Skeletal muscle satellite cell (primary cell): ENCODE results near the gene PSMD3.
A peak's percentile ranks its signal among the peaks of the same experiment; 100 is the strongest.
"Not testable (repeated sequence)": the region's sequence is repeated elsewhere in the genome, so short reads cannot be mapped to it uniquely, and the experiment has no call there.

Experiments
- H3K27me3 ChIP-seq: 2 replicates; pipeline ENCODE4 v1.7.0; 2013; ENCODE audit warnings: low read length; ENCODE audit not compliant: control insufficient read depth, insufficient read depth
- H3K36me3 ChIP-seq: 2 replicates; pipeline ENCODE4 v1.7.0; 2013; ENCODE audit warnings: mild to moderate bottlenecking, control low read depth, low read length; ENCODE audit not compliant: insufficient read depth
- H3K4me1 ChIP-seq: 2 replicates; pipeline ENCODE4 v1.7.0; 2013; ENCODE audit warnings: low read length; ENCODE audit not compliant: control insufficient read depth, insufficient read depth
- H3K4me2 ChIP-seq: 2 replicates; pipeline ENCODE4 v1.7.0; 2013; ENCODE audit warnings: mild to moderate bottlenecking, low read length
- H3K4me3 ChIP-seq: 2 replicates; pipeline ENCODE4 v1.7.0; 2013; ENCODE audit warnings: low read length
- H3K9ac ChIP-seq: 2 replicates; pipeline ENCODE4 v1.7.0; 2013; ENCODE audit warnings: mild to moderate bottlenecking, low read depth, low read length, moderate library complexity
- H3K9me3 ChIP-seq: replicated peaks from 2 replicates; pipeline ENCODE4 v1.7.0; 2013; ENCODE audit warnings: mild to moderate bottlenecking, control low read depth, low read length

The PSMD3 gene

GRCh38 chr17:40000161-40000560 lies 19.6 kb downstream of the PSMD3 start:
- Histone ChIP-seq H3K4me3 (no peak overlapping the region), H3K9ac (no peak overlapping the region), H3K36me3 (peaks cover 29% of the 10 kb centered on the region), H3K4me1 (no peaks in the 10 kb centered on the region), H3K4me2 (no peak overlapping the region), H3K9me3 (no peaks in the 10 kb centered on the region), H3K27me3 (no peaks in the 10 kb centered on the region)

- H3K4me1 ChIP-seq, H3K27me3 ChIP-seq, H3K4me3 ChIP-seq, H3K9me3 ChIP-seq, H3K4me2 ChIP-seq, H3K9ac ChIP-seq: not testable (repeated sequence)
- peaks cover 18% of the 10 kb centered on the region for H3K36me3 ChIP-seq
These were observed 20.7 kb downstream of the PSMD3 start for GRCh38 chr17:40001335-40001734.

GRCh38 chr17:40004072-40004471 lies 23.5 kb downstream of the PSMD3 start:
- H3K4me2 ChIP-seq: no peak overlapping the region
- no peaks in the 10 kb centered on the region for H3K27me3 ChIP-seq
- H3K9ac ChIP-seq: no peak overlapping the region
- no peaks in the 10 kb centered on the region for H3K4me1 ChIP-seq
- H3K4me3 ChIP-seq: no peak overlapping the region
- H3K9me3 ChIP-seq: no peaks in the 10 kb centered on the region
- peaks cover 3% of the 10 kb centered on the region for H3K36me3 ChIP-seq

GRCh38 chr17:40004712-40005111 lies 24.1 kb downstream of the PSMD3 start:
- Histone ChIP-seq H3K27me3 (no peaks in the 10 kb centered on the region), H3K4me1 (no peaks in the 10 kb centered on the region), H3K4me3 (no peak overlapping the region), H3K9ac (no peak overlapping the region), H3K4me2 (no peak overlapping the region), H3K36me3 (no peaks in the 10 kb centered on the region), H3K9me3 (no peaks in the 10 kb centered on the region)

- H3K9me3 ChIP-seq: no peaks in the 10 kb centered on the region
- no peaks in the 10 kb centered on the region for H3K27me3 ChIP-seq
- no peak overlapping the region for H3K4me2 ChIP-seq
- peaks cover 2% of the 10 kb centered on the region for H3K36me3 ChIP-seq
- H3K9ac ChIP-seq: no peak overlapping the region
- no peaks in the 10 kb centered on the region for H3K4me1 ChIP-seq
- no peak overlapping the region for H3K4me3 ChIP-seq
These were observed 24.9 kb downstream of the PSMD3 start for GRCh38 chr17:40005520-40005919.

GRCh38 chr17:40010946-40011500 lies 30.4 kb downstream of the PSMD3 start:
- H3K36me3 ChIP-seq, H3K4me2 ChIP-seq, H3K27me3 ChIP-seq, H3K9me3 ChIP-seq, H3K9ac ChIP-seq, H3K4me3 ChIP-seq: not testable (repeated sequence)
- peaks cover 28% of the 10 kb centered on the region for H3K4me1 ChIP-seq

GRCh38 chr17:40012017-40012647 lies 31.5 kb downstream of the PSMD3 start:
- not testable (repeated sequence) for H3K27me3 ChIP-seq, H3K9me3 ChIP-seq, H3K9ac ChIP-seq, H3K4me3 ChIP-seq, H3K4me2 ChIP-seq
- Histone ChIP-seq H3K36me3 (peaks cover 11% of the 10 kb centered on the region), H3K4me1 (peaks cover 38% of the 10 kb centered on the region)

GRCh38 chr17:40014375-40014980 lies 33.9 kb downstream of the PSMD3 start:
- H3K9me3 ChIP-seq: no peaks in the 10 kb centered on the region
- peaks cover 20% of the 10 kb centered on the region for H3K36me3 ChIP-seq
- peak overlapping the region; percentile 72 for H3K4me3 ChIP-seq
- peak overlapping the region; percentile 94 for H3K4me2 ChIP-seq
- no peaks in the 10 kb centered on the region for H3K27me3 ChIP-seq
- H3K4me1 ChIP-seq: peaks cover 61% of the 10 kb centered on the region
- H3K9ac ChIP-seq: peak overlapping the region; percentile 87

- Histone ChIP-seq H3K27me3 (no peaks in the 10 kb centered on the region), H3K4me2 (peak within 1 kb of the TSS; percentile 94), H3K9ac (peak within 1 kb of the TSS; percentile 87), H3K4me3 (peak within 1 kb of the TSS; percentile 72), H3K4me1 (peaks cover 69% of the 10 kb centered on the region), H3K36me3 (peaks cover 27% of the 10 kb centered on the region), H3K9me3 (no peaks in the 10 kb centered on the region)
These were observed 34.7 kb downstream of the PSMD3 start, which contains the start of gene CSF3 for GRCh38 chr17:40015005-40015997. TSS of gene CSF3 (plus strand) at chr17:40015440. CDS start at chr17:40015475, 35 bp downstream.

- Histone ChIP-seq H3K36me3 (peaks cover 27% of the 10 kb centered on the region), H3K4me3 (peak overlapping the region; percentile 72), H3K9ac (peak overlapping the region; percentile 87), H3K4me2 (peak overlapping the region; percentile 94), H3K9me3 (no peaks in the 10 kb centered on the region), H3K4me1 (peaks cover 79% of the 10 kb centered on the region), H3K27me3 (no peaks in the 10 kb centered on the region)
These were observed 35.7 kb downstream of the PSMD3 start for GRCh38 chr17:40015998-40016985.
